SK-N-DZ (cell line): ENCODE measurements around the gene SIGLEC6. TPM values are rescaled to one million over a fixed set of nuclear protein-coding genes. Genes with fewer than 3 reads are reported as not detected.

ENCODE experiments used
- DNase-seq: peaks from one replicate; pipeline ENCODE4 v3.0.0-alpha.2; 2015; ENCODE audit warnings: low spot score
- polyA plus RNA-seq, 2 experiments: library from polyadenylated mRNA; depleted of rRNA; stranded (reverse); fragments of >200 nt; gene quantifications; 2 replicates each; pipeline ENCODE4 v1.2.3, GENCODE V29; 2014

The SIGLEC6 gene
- polyA plus RNA-seq (2014; cell fraction: cytosol; rRNA removed): not detected in 2 replicates
- not detected in 2 replicates for polyA plus RNA-seq (2014; cell fraction: nucleus; rRNA removed)

- DNase-seq: no peak
Observed at GRCh38 chr19:51531349-51532315, at the start of gene SIGLEC6. Gene SIGLEC6 (minus strand): TSS chr19:51531670. CDS start chr19:51531648, 22 bp downstream.

DNA sequence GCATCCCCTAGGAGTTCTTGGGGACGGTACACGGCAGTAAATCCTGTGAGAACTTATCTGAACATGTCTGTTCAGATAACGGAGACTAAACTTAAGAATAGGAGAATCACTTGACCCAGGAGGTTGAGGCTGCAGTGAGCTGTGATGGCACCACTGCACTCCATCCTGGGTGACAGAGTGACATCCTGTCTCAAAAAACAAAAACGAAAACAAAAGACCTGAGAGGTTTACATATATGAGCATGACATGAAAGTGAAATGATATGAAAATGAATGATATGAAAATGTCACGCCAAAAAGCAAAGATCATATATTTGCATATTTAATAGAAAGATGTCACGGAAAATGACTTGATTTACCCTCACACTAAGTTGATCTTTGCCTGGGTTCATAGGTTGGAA lies 45.4 kb upstream of the SIGLEC6 start:
- no peak for DNase-seq

DNA sequence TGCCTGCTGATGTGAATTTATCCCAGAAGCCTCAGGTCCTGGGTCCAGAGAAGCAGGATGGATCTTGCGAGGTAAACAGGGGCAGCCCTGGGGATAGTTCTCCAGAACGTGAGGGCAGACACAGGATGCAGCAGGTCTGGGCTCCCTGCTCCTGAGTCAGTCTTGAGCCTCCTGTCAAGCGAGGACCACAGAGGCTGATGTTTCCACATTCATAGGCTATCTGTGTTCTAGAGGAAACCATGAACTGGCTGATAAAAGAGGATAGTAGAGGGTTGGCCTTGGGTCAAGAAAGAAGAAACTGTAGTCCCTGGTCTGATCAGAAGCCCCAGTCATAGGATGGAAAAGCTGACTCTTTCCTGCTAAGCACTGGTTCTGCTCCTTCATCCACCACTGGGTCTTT lies 41.9 kb upstream of the SIGLEC6 start:
- DNase-seq: no peak

DNA sequence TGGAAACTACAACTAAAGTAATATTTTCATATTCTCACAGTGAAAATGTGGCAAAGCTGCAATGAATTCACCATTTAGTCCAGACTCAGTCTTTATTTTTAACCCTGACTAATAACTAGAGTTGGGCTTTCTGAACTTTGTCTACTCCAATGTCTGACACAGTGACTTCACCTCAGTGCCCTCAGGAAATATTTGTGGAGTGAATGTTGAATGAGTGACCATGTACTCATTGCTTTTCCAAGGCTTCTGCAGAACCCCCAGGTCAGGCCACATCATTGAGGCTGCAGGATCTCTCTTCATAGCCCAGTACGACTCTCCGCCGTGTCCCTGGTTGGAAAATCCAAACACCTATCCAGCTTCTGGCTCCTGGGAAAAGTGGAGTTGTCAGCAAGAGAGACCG lies 41.4 kb upstream of the SIGLEC6 start:
- DNase-seq: no peak

GRCh38 chr19:51572410-51572809 lies 40.9 kb upstream of the SIGLEC6 start:
- no peak for DNase-seq

DNA sequence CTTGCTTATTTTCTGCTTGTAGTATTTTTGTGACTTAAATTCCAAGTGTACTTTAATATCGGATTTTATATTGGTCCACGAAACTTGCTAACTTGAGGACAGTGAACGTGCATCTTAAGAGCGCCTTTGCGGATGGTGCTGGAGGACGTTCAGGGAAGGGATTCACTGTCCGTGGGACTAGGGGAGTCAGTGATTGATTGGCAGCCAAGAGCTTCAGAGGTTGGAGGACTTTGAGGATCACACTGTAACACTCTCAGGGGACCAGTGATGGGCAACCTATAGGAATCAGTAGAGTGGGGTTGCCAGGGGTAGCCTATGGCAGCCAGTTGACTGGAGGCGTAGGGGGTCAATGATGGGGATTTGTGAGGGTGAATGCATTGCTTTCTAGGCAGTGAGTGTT lies 40.1 kb upstream of the SIGLEC6 start:
- no peak for DNase-seq

- DNase-seq: peak; percentile 93
Observed at GRCh38 chr19:51570962-51571575, 39.6 kb upstream of the SIGLEC6 start, which contains the start of gene ZNF175. Gene ZNF175 (plus strand): TSS chr19:51571283. CDS start chr19:51573330, 2,047 bp downstream.

GRCh38 chr19:51568456-51568855 lies 37.0 kb upstream of the SIGLEC6 start:
- no peak for DNase-seq

DNA sequence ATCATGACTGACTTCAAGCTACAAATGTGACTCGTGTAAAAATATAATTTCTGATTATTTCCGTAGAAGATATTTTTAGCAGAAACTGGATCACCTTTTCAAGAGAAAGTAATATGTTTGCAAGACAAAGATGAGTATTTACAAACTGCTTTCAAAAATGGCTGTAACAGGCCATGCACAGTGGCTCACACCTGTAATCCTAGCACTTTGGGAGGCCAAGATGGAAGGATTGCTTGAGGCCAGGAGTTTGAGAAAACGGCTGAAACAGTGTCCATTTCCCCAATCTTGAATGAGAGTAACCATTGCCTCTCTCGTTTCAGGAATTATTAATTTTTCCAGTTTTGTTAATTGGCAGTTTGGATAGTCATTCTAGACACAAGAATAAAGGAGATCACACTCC lies 36.1 kb upstream of the SIGLEC6 start:
- DNase-seq: no peak

- DNase-seq: no peak
Observed at GRCh38 chr19:51566489-51567100, 35.1 kb upstream of the SIGLEC6 start.

- no peak for DNase-seq
Observed at GRCh38 chr19:51565583-51565982, 34.1 kb upstream of the SIGLEC6 start.

DNA sequence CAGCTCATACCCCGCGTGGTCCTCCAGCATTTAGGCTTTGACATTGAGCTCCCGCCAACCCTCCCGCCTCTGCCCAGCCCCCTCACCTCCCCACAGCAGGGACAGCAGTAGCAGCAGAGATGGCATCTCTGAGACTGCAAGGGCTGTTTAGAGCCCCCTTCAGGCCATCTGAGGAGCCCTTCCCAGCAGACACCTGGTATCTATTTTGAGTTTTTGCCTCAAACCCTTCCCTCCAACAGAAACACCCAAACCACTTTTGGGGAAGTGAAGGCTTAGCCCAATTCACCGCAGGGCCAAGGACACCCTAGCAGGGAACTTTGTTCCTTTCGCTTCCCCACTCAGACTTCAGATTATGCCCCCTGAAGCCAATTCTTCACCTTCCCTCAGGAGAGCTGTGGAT lies 33.3 kb upstream of the SIGLEC6 start:
- DNase-seq: no peak

GRCh38 chr19:51560339-51560738 lies 28.9 kb upstream of the SIGLEC6 start:
- no peak for DNase-seq

DNA sequence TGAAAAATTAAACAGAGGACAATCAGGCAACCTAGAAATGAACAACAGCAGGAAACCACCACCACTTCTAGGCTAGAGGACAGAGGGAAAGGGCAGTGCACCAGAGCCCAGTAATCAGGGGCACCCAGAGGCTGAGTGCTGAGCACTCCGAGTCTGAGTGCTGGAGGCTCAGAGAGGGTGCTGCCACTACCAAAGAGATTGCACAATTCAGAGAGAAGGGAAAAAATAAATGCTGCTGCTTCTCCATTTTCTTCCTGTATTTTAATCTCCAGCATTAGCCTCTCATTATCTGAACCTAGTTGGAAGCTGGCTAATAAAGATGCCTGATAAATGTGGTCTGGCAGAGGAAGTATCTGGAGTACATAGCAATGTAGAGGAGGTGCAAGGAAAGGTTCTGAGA lies 27.8 kb upstream of the SIGLEC6 start:
- DNase-seq: no peak

- DNase-seq: peak; percentile 37
Observed at GRCh38 chr19:51552996-51553725, 21.7 kb upstream of the SIGLEC6 start.

GRCh38 chr19:51552608-51552995 lies 21.1 kb upstream of the SIGLEC6 start:
- no peak for DNase-seq

DNA sequence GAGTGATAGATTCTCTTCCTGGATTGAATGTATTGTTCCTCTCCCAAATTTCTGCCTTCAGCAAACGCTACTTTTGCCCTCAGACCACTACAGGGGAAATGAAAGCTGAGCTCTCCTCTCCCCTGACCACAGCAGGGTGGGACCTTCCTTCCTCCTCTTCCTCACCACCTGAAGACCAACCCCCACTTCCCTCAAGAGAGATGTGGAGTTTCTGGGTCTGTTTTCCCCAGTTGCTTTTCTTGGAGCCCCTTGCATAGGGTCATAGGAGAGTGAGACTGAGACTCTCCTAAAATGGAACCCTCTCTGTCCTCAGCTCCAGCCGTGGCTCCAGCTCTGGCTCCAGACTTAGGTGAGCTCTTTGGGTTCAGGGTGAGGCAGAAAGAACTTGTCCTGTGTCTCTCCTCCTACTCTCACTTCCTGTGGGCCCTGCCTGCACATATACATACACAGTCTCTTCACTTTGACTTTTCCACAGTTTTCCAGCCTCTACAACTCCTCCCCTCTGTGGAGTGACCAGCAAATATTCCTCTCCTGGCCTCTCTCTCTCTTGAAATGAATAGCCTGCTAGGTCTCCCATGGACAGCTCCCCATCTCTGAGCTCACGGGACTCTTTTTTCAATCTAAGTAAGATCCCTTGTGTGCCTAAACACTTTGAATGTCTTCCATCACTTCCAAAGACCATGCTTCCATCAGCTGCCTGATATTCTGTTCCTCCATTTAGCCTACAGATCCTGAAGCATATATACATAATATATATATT lies 20.4 kb upstream of the SIGLEC6 start:
- DNase-seq: no peak

- DNase-seq: no peak
Observed at GRCh38 chr19:51550848-51551672, 19.6 kb upstream of the SIGLEC6 start.

DNA sequence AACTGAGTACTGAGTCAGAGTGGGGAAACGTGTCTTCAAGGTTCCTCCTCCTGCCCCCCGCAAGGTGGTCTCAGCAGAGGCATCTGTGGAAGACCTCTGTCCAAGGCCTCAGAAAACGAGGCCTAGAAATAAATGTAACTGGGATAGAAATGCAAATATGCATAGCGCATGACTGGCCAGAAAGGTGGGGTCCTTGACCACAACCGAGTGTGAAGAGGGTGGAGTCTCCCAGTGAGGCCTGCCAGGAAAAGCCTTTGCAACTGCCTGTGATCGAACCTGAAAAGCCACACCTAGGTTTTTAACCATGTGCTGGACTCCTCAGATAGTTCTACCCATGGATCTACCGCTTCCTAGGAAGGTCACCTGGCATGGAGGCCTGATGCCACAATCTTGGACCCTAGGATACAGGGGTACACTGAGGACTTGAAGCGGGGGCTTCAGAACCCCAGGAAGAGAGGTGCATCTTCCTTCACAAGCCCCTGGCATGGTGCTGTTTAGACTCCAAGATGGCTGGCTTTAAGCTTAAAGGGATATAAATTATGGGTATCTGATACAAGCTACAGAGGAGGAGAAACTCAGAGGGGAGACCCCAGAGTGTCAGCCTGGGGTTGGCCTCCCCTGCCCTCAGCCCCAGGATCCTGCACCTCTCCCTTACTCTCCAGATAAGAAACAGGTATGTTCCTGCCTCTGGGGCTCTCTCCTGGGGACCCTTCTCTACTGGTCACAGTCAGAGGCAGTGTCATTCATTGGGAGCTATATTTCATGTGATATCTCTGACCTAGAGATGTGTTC lies 18.3 kb upstream of the SIGLEC6 start:
- DNase-seq: no peak
